GM12878 (cell line): ENCODE results near the gene PPP1R13L. TPM values are rescaled to one million over a fixed set of nuclear protein-coding genes. Genes with fewer than 3 reads are reported as not detected.

Experiments
- ATAC-seq: fragments of 200-7000 bp; cut with Tn5 transposase; 3 replicates; pipeline ENCODE4 v1.9.1; 2020; ENCODE audit warnings: mild to moderate bottlenecking, moderate library complexity
- BruUV-seq: library from RNA; stranded (reverse); fragments of 400-500 nt; replicated peaks from 2 replicates; lab custom pipeline; 2021; lab: Mats Ljungman, UMichigan
- CTCF ChIA-PET: fragments of 300-600 bp; sonication (Branson Sonifier 250); formaldehyde crosslinking; extraction: SDS; loops from one replicate; lab custom pipeline; 2021; ENCODE audit warnings: inconsistent platforms; lab: Yijun Ruan, JAX
- POLR2A ChIA-PET: fragments of 350-600 bp; formaldehyde crosslinking; extraction: SDS; loops from one replicate; lab custom pipeline; 2021; ENCODE audit warnings: inconsistent platforms; lab: Charles Lee
- RAD21 ChIA-PET: fragments of 300-600 bp; sonication (Branson Sonifier 250); formaldehyde crosslinking; loops from one replicate; lab custom pipeline; 2023; ENCODE audit warnings: antibody characterized with exemption; ENCODE audit not compliant: unreplicated experiment; lab: Charles Lee
- SMC1A ChIA-PET: fragments of 300-600 bp; sonication (Branson Sonifier 250); formaldehyde crosslinking; loops from one replicate; lab custom pipeline; 2023; ENCODE audit not compliant: unreplicated experiment, uncharacterized antibody; lab: Charles Lee
- DNase-seq: peaks from one replicate; pipeline ENCODE4 v3.0.0-alpha.2; 2011; ENCODE audit warnings: low read depth, low spot score
- FAIRE-seq: peaks from 3 replicates; lab custom pipeline; 2011; peaks lifted over from hg19 to GRCh38; lab: Jason Lieb, UNC
- H2AFZ ChIP-seq: 2 replicates; pipeline ENCODE4 v1.6.0; 2011; ENCODE audit warnings: low read depth, low read length, control low read depth; ENCODE audit not compliant: control insufficient read depth
- H3K27ac ChIP-seq: 2 replicates; pipeline ENCODE4 v1.5.1; 2011; ENCODE audit warnings: control low read depth; ENCODE audit not compliant: control insufficient read depth, insufficient read depth
- H3K27me3 ChIP-seq, 2 experiments: replicated peaks in 1 of 2; 2 replicates each; pipeline versions ENCODE4 v1.6.0 to v1.6.1; 2011; ENCODE audit warnings: low read length in 1 of 2; ENCODE audit not compliant: control insufficient read depth in 2 of 2, insufficient read depth in 2 of 2
- H3K36me3 ChIP-seq, 2 experiments: 2 replicates each; pipeline ENCODE4 v1.5.1; 2011; ENCODE audit warnings: low read length in 1 of 2; ENCODE audit not compliant: control insufficient read depth in 2 of 2, insufficient read depth in 2 of 2
- H3K4me1 ChIP-seq: 2 replicates; pipeline ENCODE4 v1.6.1; 2011; ENCODE audit warnings: mild to moderate bottlenecking, low read length, moderate library complexity, mixed read lengths; ENCODE audit not compliant: control insufficient read depth, insufficient read depth
- H3K4me2 ChIP-seq: 2 replicates; pipeline ENCODE4 v1.6.0; 2011; ENCODE audit warnings: control low read depth; ENCODE audit not compliant: control insufficient read depth, insufficient read depth
- H3K4me3 ChIP-seq: fragments of 200-600 bp; sonication (generic); 2 replicates; pipeline ENCODE4 v1.5.1; 2016
- H3K79me2 ChIP-seq: 2 replicates; pipeline ENCODE4 v1.6.0; 2011; ENCODE audit warnings: low read length; ENCODE audit not compliant: control insufficient read depth, insufficient read depth
- H3K9ac ChIP-seq: 2 replicates; pipeline ENCODE4 v1.8.0; 2011; ENCODE audit warnings: low read length, control low read depth, mixed read lengths; ENCODE audit not compliant: control insufficient read depth, insufficient read depth
- H3K9me3 ChIP-seq: replicated peaks from 3 replicates; pipeline ENCODE4 v1.5.1; 2011; ENCODE audit warnings: mild to moderate bottlenecking, low read length; ENCODE audit not compliant: control insufficient read depth, insufficient read depth
- H4K20me1 ChIP-seq: 2 replicates; pipeline ENCODE4 v1.6.0; 2011; ENCODE audit not compliant: control insufficient read depth, insufficient read depth
- BHLHE40 ChIP-seq, 2 experiments: fragments of 450-650 bp in 1 of 2; IDR thresholded peaks; 2 replicates each; pipeline ENCODE4 v1.6.1; 2011 to 2017; ENCODE audit warnings: low read depth in 2 of 2, borderline replicate concordance in 1 of 2, improper control_type of control experiment in 1 of 2, low read length in 1 of 2, mild to moderate bottlenecking in 1 of 2
- CEBPB ChIP-seq, 2 experiments: fragments of 150-350 bp in 1 of 2; IDR thresholded peaks; 2 replicates each; pipeline ENCODE4 v1.6.1; 2012 to 2014; ENCODE audit warnings: low read depth in 2 of 2, low read length in 2 of 2, borderline replicate concordance in 1 of 2, inconsistent platforms in 1 of 2
- CHD1 ChIP-seq: IDR thresholded peaks from 2 replicates; pipeline ENCODE4 v1.6.1; 2012; ENCODE audit warnings: low read depth, low read length, improper control_type of control experiment
- ETV6 ChIP-seq, 2 experiments: fragments of 450-650 bp in 1 of 2; IDR thresholded peaks in 1 of 2; conservative IDR thresholded peaks in 1 of 2; 2 replicates each; pipeline ENCODE4 v1.6.1; 2014; ENCODE audit warnings: antibody characterized with exemption in 1 of 2, borderline replicate concordance in 1 of 2, low read depth in 1 of 2, mild to moderate bottlenecking in 1 of 2, moderate library complexity in 1 of 2
- EZH2 ChIP-seq: IDR thresholded peaks from 2 replicates; pipeline ENCODE4 v1.6.1; 2012; ENCODE audit warnings: low read depth, mild to moderate bottlenecking, control low read depth, inconsistent platforms, low read length, borderline replicate concordance; ENCODE audit not compliant: control insufficient read depth
- KLF5 ChIP-seq: fragments of 450-650 bp; IDR thresholded peaks from 2 replicates; pipeline ENCODE4 v1.6.1; 2014; ENCODE audit warnings: mild to moderate bottlenecking; ENCODE audit not compliant: partially characterized antibody
- NFYA ChIP-seq: IDR thresholded peaks from 2 replicates; pipeline ENCODE4 v1.6.1; 2011; ENCODE audit warnings: low read depth, mild to moderate bottlenecking, low read length, improper control_type of control experiment, borderline replicate concordance
- PAX5 ChIP-seq: IDR thresholded peaks from 2 replicates; pipeline ENCODE4 v1.6.1; 2011; ENCODE audit warnings: low read depth, low read length, borderline replicate concordance
- POLR2A ChIP-seq: IDR thresholded peaks from 2 replicates; pipeline ENCODE4 v1.6.1; 2011; ENCODE audit warnings: low read depth, mild to moderate bottlenecking, low read length
- POLR2AphosphoS5 ChIP-seq: IDR thresholded peaks from 2 replicates; pipeline ENCODE4 v1.6.1; 2011; ENCODE audit warnings: mild to moderate bottlenecking, low read length, inconsistent platforms
- RAD21 ChIP-seq: IDR thresholded peaks from 2 replicates; pipeline ENCODE4 v1.6.1; 2011; ENCODE audit warnings: mild to moderate bottlenecking, low read depth, low read length, moderate library complexity; ENCODE audit not compliant: insufficient read depth
- SREBF2 ChIP-seq: IDR thresholded peaks from 2 replicates; pipeline ENCODE4 v1.6.1; 2012; ENCODE audit warnings: mild to moderate bottlenecking, low read length
- STAT3 ChIP-seq: IDR thresholded peaks from 2 replicates; pipeline ENCODE4 v1.6.1; 2011; ENCODE audit warnings: low read depth, low read length, improper control_type of control experiment
- SUPT20H ChIP-seq: IDR thresholded peaks from 2 replicates; pipeline ENCODE4 v1.6.1; 2011; ENCODE audit warnings: low read depth, mild to moderate bottlenecking, low read length, moderate library complexity, borderline replicate concordance; ENCODE audit not compliant: control insufficient read depth
- WGBS: methylation state at CpG from one replicate; pipeline ENCODE4 v1.1.6; 2016; ENCODE audit warnings: low lambda C conversion rate; ENCODE audit not compliant: insufficient replicate concordance, insufficient coverage; ENCODE audit errors: missing lambda C conversion rate; 5-methylcytosine and 5-hydroxymethylcytosine counted together
- in situ Hi-C: fragments of 300-500 bp; cut with MboI; formaldehyde crosslinking; loops from 9 replicates; pipeline ENCODE4 v1.14.3; 2018; ENCODE audit warnings: mixed read lengths
- intact Hi-C: fragments of 100-400 bp; cut with micrococcal nuclease; formaldehyde crosslinking; loops from one replicate; pipeline ENCODE4 v1.14.2; 2022; ENCODE audit not compliant: unreplicated experiment
- polyA plus RNA-seq, 11 experiments: library from polyadenylated mRNA; depleted of rRNA in 4 of 11; unstranded in 6 of 11; stranded (reverse) in 5 of 11; fragments of >200 nt; fragmentation: Nextera tagmentation in 4 of 11; fragmentation: Illumina TruSeq in 1 of 11; extraction: Ambion mirVana in 4 of 11; extraction: Trizol in 1 of 11; gene quantifications; 1 replicate in 1 of 11; 2 replicates in 10 of 11; pipeline versions ENCODE4 v1.2.1 to v1.2.3, GENCODE V29; 2011 to 2016; ENCODE audit warnings: inconsistent platforms in 2 of 11, missing spikeins in 2 of 11, low read depth in 1 of 11
- total RNA-seq, 4 experiments: library from RNA; depleted of rRNA in 3 of 4; stranded (reverse); fragments of >200 nt in 3 of 4; fragmentation: Illumina TruSeq in 1 of 4; extraction: Trizol in 1 of 4; gene quantifications; 2 replicates each; pipeline versions ENCODE4 v1.2.1 to v1.2.3, GENCODE V29; 2013 to 2021
- TF ChIP-seq, protein P1 (sequence below): fragments of 450-650 bp; formaldehyde crosslinking; IDR thresholded peaks from 2 replicates; pipeline ENCODE4 v1.4.0; 2022; ENCODE audit warnings: mild to moderate bottlenecking, moderate library complexity
- TF ChIP-seq, protein P2 (sequence below): fragments of 450-650 bp; IDR thresholded peaks from 2 replicates; pipeline ENCODE4 v1.6.1; 2016; ENCODE audit warnings: mild to moderate bottlenecking

PPP1R13L gene
- total and polyA plus RNA-seq, 10 of the 15 experiments (the other 5 are each of a cell fraction or from before 2014, with no cell fraction given): 0.40 to 10.0 (median 2.5) TPM

DNA sequence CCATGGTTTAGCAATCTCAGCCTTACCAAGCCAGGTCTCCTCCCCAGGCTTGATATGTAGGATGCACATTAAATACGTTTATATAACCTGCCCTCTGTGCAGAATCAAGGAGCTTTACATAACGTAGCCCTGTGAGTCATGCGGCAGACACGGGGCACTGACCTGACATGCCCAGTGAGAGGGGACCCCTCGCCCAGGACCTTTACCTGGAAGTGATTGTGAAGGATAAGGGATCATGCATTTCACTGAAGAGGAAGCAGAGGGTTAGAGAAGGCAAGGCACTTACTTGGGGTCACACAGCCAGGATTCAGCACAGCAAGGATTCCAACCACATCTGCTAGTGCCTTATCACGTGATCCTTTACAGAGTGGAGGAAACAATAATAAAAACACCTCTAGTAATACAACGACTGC is 44.0 kb upstream of the PPP1R13L start:
- Histone ChIP-seq H3K36me3 (no peaks in the 10 kb centered on the region), H2AFZ (no peak overlapping the region), H3K4me3 (no peak overlapping the region), H3K9ac (no peak overlapping the region), H3K9me3 (no peaks in the 10 kb centered on the region), H3K27me3 (no peaks in the 10 kb centered on the region), H3K27ac (no peak overlapping the region)
- no peak for DNase-seq
- in situ Hi-C loops: no loop called here
- TF ChIP-seq CHD1 (no peak), KLF5 (no peak), PAX5 (no peak), NFYA (no peak), SREBF2 (no peak), EZH2 (no peak), ETV6 (conservative IDR thresholded peaks at IDR 0.05 in 1 of 2, IDR thresholded peaks at IDR 0.05 in 1 of 2; ENCODE audit: borderline replicate concordance in 1 of 2, low read depth in 1 of 2) (no peak), STAT3 (no peak), POLR2AphosphoS5 (no peak), BHLHE40 (IDR thresholded peaks at IDR 0.05; ENCODE audit: borderline replicate concordance in 1 of 2, low read depth in 2 of 2, low read length in 1 of 2) (no peak), CEBPB (IDR thresholded peaks at IDR 0.05; ENCODE audit: borderline replicate concordance in 1 of 2, low read depth in 2 of 2, low read length in 2 of 2) (no peak), RAD21 (no peak), POLR2A (no peak), SUPT20H (no peak)
- TF ChIP-seq, protein P1, sequence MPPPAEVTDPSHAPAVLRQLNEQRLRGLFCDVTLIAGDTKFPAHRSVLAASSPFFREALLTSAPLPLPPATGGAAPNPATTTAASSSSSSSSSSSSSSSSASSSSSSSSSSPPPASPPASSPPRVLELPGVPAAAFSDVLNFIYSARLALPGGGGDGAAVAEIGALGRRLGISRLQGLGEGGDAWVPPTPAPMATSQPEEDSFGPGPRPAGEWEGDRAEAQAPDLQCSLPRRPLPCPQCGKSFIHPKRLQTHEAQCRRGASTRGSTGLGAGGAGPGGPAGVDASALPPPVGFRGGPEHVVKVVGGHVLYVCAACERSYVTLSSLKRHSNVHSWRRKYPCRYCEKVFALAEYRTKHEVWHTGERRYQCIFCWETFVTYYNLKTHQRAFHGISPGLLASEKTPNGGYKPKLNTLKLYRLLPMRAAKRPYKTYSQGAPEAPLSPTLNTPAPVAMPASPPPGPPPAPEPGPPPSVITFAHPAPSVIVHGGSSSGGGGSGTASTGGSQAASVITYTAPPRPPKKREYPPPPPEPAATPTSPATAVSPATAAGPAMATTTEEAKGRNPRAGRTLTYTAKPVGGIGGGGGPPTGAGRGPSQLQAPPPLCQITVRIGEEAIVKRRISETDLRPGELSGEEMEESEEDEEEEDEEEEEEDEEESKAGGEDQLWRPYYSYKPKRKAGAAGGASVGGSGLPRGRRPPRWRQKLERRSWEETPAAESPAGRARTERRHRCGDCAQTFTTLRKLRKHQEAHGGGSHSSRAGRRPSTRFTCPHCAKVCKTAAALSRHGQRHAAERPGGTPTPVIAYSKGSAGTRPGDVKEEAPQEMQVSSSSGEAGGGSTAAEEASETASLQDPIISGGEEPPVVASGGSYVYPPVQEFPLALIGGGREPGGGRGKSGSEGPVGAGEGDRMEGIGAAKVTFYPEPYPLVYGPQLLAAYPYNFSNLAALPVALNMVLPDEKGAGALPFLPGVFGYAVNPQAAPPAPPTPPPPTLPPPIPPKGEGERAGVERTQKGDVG (CRISPR knock-in tag): no peak
- TF ChIP-seq, protein P2, sequence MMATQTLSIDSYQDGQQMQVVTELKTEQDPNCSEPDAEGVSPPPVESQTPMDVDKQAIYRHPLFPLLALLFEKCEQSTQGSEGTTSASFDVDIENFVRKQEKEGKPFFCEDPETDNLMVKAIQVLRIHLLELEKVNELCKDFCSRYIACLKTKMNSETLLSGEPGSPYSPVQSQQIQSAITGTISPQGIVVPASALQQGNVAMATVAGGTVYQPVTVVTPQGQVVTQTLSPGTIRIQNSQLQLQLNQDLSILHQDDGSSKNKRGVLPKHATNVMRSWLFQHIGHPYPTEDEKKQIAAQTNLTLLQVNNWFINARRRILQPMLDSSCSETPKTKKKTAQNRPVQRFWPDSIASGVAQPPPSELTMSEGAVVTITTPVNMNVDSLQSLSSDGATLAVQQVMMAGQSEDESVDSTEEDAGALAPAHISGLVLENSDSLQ: no peak
- TF ChIP-seq, all 136 proteins: peak for 0
- Histone ChIP-seq H3K4me1 (peaks cover 28% of the 10 kb centered on the region), H3K79me2 (peaks cover 3% of the 10 kb centered on the region; the same call in 1 of the 2 replicates), H4K20me1 (no peaks in the 10 kb centered on the region), H3K4me2 (no peak overlapping the region)
- ChIA-PET CTCF (interaction anchor here (1.1 to 6.4 kb wide), 7 partner anchors 10 to 46 kb away, joined by 3 to 176 read pairs (median 12); partner anchors contain the start of genes ERCC1 and FOSB), SMC1A (interaction anchor here (2.0 to 6.0 kb wide), 2 partner anchors 19 to 30 kb away, joined by 15 to 52 read pairs; partner anchors contain the start of gene FOSB), RAD21 (interaction anchor here (1.7 to 4.2 kb wide), 3 partner anchors 18 to 37 kb away, joined by 5 to 25 read pairs (median 6); no protein-coding TSS in a partner anchor), POLR2A (interaction anchor here (1.2 to 1.4 kb wide), 3 partner anchors 18 to 30 kb away, joined by 3 to 8 read pairs (median 5); no protein-coding TSS in a partner anchor)
- ATAC-seq: no peak
- intact Hi-C loops: no loop called here
- BruUV-seq: no TSS peak
- WGBS: 70% methylated on average over 7 of the region's 7 CpGs
- FAIRE-seq: no peak
